Measurements from ENCODE around the gene ZNF664.

The ZNF664 gene

GRCh38 chr12:123991372-123991951, 18.4 kb downstream of the ZNF664 start:
- no peak for DNase-seq

DNA sequence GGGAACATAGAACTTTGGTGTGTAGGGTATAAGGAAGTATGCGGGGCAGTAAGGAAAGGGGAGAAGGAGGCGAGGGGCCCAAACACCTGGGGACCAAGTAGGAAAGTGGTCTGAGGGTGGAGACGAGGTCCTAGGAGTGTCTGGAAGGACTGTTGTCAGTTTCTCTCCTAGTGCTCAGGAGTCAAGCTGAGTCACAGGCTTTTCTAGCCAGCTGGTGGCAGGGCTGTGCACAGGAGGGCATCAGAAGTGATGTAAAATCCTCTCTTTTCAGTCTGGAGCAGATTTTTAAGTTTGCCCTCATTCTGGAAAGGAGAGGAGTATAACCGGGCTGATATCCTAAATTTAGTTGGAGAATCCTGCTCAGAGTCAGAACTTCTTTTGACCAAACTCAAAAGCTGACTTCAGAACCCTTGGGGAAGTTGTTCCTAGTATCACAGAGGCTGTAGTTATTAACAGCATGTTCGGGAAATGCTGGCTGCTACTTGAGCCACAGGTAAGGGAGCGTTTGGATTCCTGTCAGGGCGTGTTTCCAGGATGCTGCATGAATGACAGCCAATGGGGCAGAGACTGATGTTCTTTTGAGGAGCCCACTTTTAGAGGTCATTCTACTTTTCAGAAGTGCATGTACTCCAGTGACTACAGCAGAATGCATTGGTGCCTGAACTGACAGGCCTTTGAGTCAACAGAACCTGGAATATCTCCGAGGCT, 19.3 kb downstream of the ZNF664 start:
- DNase-seq, result no peak

DNA sequence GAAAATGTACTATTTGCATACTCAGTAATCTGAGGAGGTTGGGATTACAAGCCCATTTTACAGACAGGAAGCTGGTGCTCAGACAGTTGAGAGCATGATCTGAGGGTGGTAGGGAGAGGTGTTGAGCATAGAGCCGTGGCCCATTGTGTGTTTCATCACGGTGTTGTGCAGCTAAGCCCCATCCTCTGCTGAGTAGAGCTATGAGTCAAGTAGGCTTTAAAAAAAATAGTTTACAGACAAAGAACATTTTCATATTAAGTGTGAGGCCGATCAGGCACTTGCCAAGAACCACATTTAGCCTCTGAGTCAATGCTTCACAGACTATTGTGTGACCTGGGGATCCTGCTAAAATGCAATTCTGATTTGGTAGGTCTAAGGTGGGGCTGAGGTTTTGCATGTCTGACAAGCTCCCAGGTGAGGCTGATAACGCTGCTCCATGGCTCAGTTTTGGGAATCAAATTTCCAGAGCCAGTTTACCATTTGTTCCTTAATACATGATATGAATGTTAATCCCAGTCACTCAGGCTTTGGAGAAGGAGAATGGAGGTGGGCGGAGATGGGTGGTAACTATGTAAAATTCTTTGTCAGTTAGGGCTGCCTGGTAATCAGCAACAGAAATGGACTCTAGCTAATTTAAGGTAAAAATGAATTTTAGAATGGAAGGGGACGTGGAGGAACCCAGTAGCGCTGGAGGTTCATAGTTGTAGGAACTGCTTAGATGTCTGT, 22.2 kb downstream of the ZNF664 start:
- no peak for DNase-seq

DNA sequence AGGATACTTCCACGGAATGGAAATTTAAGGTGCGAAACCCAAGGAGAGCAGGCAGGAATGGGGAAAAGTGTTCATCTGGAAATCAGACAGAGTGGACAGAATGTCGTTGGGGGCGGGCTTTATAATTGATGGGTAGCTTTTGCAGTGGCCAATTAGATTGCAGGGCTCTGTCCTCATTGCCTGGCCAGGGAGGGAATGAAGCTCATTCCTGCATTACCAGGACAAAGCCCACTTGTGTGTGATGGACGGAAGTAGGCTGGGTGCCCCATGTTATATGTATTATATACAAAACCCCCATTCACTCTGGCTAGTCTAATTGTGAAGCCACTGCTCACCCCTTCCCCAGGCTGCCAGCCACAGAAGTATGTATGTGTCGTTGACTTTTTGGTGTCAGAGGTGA, 23.6 kb downstream of the ZNF664 start:
- DNase-seq, result no peak

GRCh38 chr12:123997033-123997822, 24.2 kb downstream of the ZNF664 start:
- DNase-seq, result no peak

GRCh38 chr12:123997908-123998307, 24.9 kb downstream of the ZNF664 start:
- no peak for DNase-seq

- DNase-seq, result no peak
Measured at GRCh38 chr12:123998344-123998990, 25.5 kb downstream of the ZNF664 start.

GRCh38 chr12:123998991-123999359, 26.0 kb downstream of the ZNF664 start:
- no peak for DNase-seq

DNA sequence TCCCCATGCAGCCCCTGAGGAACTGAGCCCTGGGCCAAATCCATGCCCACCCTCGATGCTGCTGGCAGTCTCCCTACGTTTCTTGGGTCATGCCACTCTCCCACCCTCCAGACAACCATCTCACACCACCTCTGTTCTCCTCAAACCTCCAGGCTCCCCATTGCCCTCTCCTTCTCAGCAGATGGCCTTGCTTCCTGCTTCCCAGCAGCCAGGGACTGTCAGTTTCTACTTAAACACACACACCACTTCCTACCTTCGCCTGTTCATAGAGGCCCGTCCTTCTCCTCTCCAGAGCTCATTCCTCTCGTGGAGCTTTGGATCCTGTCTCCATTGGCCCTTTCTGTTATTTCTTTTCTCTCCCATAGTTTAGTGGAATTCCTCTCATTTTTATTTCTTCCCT, 27.1 kb downstream of the ZNF664 start:
- no peak for DNase-seq

GRCh38 chr12:124001343-124001742, 28.3 kb downstream of the ZNF664 start:
- DNase-seq, result no peak

DNA sequence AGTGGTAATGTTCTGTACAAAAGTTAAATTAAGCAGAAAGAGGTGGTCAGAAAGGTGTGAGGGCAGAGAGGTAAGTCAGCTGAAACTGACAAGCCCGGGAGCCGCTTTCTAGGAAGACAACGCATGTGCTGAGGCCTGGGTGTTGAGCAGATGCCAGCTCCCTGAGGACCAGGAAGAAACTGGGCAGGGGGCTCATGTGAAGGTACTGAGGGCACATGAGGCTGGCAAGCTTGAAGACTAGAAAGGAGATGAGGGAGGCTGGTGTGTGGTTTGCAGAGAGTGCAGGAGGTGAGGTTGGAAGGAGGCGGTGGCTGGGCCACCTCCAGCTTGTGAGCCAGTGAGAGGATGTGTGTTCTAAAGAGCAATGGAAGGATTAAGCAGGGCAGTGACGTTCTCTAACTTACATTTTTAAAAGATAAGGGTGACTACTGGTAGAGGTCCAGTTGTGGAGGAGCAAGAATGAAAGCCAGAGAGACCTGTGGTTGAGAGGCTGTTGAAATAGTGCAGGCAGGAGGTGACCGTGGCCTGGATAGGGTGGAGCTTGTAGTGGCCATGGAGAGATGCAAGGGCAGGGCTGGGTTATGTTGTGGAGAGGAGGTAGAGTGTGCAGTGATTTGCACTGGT, 29.1 kb downstream of the ZNF664 start:
- no peak for DNase-seq

DNA sequence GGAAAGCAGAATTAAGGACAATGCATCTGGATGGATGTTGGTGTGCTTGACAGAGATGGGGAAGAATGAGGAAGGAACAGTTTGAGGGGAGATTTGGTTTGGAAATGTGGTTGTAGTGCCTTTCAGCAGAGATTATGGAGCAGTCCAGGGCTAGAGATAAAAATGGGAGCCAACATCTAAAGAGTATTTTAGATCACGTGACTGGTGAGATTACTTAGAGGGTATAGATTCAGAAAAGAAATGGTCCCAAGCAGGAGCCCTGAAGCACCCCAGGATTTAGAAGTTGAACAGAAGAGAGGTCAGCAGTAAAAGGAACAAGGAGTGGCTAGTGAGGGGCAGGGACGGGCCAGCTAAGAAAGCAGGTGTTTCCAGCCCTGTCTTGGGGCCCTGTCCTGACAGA, 29.6 kb downstream of the ZNF664 start:
- DNase-seq, result no peak

DNA sequence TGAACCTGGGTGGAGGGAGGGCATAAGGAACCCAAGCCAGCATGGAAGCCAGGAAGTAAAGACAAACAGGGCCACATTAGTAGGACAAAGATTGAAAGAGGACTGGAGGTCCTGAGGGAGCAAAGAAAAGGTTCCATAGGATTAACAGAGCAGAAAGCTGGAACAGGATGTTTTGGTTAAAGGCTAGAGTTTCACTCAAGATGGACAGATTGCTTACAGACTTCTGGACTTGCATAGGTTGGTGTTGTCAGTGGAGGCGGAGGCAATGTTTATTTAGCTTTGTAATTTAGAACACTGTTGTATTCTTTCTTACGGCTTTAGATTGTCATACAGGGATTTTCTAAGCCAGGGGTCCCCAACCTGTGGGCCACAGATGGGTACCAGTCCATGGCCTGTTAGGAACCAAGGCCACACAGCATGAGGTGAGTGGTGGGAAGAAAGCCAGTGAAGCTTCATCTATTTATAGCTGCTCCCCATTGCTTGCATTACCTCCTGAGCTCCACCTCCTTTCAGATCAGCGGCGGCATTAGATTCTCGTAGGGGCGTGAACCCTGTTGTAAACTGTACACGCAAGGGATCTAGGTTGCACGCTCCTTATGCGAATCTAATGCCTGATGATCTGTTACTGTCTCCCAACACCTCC, 31.3 kb downstream of the ZNF664 start:
- DNase-seq, result no peak

DNA sequence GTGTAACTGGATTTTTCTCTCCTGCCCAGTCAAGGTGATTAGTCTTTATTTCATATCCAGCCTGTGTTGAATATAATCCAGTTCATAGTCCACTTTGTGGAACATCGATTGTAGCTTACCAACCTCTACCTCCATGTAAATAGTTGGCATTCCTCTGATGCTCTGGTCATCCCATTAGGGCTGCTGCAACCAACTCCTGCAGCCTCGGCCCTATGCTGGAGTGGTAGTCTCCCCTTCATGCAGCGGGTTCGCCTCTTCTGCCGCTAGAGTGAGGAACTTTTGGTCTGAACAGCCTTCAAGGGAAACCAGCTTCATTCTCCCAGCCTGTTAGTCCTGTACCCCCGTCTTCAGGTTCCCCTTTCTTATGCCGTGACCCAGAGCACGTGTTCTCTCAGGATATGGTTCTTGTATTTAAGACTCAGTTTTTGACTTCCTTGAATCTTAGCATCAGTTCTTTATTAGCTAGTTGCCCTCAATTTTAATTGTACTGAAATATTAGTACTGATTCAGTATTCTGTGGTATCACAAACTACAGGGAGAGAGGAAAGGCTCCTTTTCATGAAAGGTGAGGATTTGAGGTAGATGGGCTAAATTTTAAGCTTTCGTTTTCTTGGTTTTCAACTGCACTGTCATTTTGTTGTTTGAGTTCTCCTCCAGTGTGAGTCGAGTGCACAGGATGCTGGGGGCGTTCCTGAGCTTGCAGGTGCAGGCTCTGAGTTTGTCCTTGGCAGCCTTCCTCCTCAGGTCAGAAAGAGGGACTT, 33.2 kb downstream of the ZNF664 start:
- no peak for DNase-seq

DNA sequence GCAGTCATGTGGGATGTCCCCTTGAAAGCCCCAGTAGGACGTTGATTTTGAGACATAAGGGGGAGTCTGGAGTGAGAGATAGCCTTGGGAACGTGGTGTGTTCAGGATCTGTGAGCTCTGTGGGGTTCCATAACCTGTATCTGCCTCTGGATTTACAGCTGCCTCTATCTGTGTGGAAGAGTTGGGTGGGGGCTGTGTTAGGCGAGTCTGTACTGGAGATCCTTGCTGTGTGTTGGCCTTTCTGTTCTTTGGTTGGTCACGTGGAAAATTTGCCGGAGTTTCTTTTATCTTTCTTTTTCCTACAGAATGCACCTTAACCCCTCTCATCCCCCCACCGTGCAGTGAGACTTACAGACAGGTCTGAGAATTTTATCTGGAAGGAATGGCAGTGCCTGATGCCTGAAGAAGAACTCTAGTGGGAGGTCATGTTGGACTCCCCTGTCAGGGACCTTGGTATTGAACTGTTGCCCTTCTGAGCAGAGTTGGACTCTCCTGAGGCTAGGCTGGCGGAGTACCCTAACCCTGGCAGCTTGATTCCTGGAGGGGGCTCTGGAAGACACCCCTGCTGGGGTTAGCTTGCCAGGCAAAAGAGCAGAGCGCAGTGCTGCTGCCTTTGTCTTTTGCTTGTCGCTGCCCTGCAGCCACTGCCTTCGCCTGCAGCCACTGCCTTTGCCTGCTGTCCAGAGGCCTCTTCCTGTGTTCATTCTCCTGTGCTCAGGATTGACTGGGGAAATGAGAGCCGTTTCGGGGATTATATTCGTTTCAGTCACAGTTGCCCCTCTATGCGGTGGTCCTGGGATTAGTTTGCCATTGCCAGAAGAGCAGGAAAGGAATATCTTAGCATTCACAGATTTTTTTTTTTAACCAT, 34.1 kb downstream of the ZNF664 start:
- no peak for DNase-seq

DNA sequence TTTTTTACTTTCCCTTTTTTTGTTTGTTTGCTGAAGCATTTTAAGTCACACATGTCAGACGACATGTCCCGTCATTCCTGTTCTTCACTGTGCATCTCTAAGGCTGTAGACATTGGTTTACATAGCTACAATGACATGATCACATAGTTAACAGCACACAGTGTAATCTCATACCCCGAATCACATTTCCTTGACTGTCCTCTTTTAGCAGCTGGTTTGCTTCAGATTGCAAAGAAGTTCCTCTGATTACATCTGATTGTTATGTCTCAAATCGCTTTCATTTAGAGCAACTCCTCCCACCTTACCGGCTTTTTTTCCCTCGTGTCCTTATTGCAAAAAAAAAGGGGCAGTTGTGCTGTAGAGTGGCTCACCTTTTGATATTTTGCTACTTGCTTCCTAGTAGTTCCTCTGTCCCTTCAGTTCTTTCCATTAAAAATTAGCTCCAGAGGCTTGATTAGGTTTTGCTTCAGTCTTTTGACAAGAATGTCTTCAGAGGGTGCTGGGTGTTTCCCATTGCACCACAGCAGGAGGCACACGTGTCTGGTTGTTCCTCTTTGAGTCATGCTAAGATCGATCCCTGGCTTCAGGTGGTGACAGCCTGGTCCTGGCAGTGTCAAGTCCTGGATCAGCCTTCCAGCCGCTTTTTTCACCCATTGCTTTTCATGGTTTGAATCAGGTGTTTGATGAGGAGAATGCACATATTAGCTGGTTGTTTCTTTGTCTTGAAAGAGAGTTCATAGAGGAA, 35.0 kb downstream of the ZNF664 start:
- DNase-seq, result no peak

GRCh38 chr12:124008595-124008994, 35.6 kb downstream of the ZNF664 start:
- no peak for DNase-seq

GRCh38 chr12:124009781-124010180, 36.8 kb downstream of the ZNF664 start:
- no peak for DNase-seq

DNA sequence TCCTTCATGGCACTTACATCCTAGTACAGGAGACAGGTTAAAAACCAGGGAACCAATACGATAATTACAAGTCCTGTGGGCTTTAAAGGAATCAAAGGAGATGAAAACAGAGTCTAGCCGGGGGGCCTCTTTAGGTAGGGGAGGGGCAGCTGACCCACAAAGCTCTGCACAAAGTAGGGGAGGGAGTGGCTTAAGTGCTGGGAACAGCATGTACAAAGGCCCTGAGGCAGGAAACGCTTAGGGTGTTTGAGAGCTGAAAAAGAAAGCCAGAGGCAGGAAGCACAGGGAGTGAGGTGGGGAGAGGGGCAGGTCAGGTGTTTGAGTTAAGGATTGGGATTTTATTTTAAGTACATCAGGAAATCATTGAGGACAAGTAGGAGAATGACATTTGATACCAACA, 37.7 kb downstream of the ZNF664 start:
- no peak for DNase-seq

Data from stimulated activated naive CD4-positive, alpha-beta T cell treated with Interleukin-2 at 50 U/mL for 16 hours (primary cell).